WTC11 (cell line): ENCODE results near the gene INSC. TPM values are rescaled to one million over a fixed set of nuclear protein-coding genes. Genes with fewer than 3 reads are reported as not detected.

Experiments
- ATAC-seq: fragments of 200-7000 bp; cut with Tn5 transposase; 2 replicates; pipeline ENCODE4 v1.10.0; 2021; ENCODE audit warnings: mild to moderate bottlenecking, moderate library complexity
- CTCF ChIA-PET: fragments of 300-600 bp; sonication (Branson Sonifier 250); formaldehyde crosslinking; loops from one replicate; lab custom pipeline; 2021; ENCODE audit warnings: antibody characterized with exemption; lab: Charles Lee
- POLR2A ChIA-PET: fragments of 350-600 bp; sonication (Branson Sonifier 250); formaldehyde crosslinking; loops from one replicate; lab custom pipeline; 2021; ENCODE audit warnings: antibody characterized with exemption; lab: Charles Lee
- DNase-seq: peaks from one replicate; pipeline ENCODE4 v3.0.0; 2021; ENCODE audit warnings: low spot score
- H3K27ac Mint-ChIP-seq: 2 replicates; pipeline ENCODE4 v1.8.0; 2021; ENCODE audit warnings: mixed read lengths
- H3K27me3 Mint-ChIP-seq: 2 replicates; pipeline ENCODE4 v1.8.0; 2021; ENCODE audit warnings: low read depth, mild to moderate bottlenecking, moderate library complexity, mixed read lengths
- H3K36me3 Mint-ChIP-seq: 2 replicates; pipeline ENCODE4 v1.8.0; 2021; ENCODE audit warnings: mixed read lengths
- H3K4me1 Mint-ChIP-seq: 2 replicates; pipeline ENCODE4 v1.8.0; 2022; ENCODE audit warnings: mixed read lengths
- H3K4me3 Mint-ChIP-seq: 2 replicates; pipeline ENCODE4 v1.8.0; 2021; ENCODE audit warnings: mild to moderate bottlenecking, moderate library complexity, mixed read lengths
- H3K9me3 Mint-ChIP-seq: 2 replicates; pipeline ENCODE4 v1.8.0; 2021; ENCODE audit warnings: mixed read lengths
- CBFB ChIP-seq: sonication (generic); formaldehyde crosslinking; IDR thresholded peaks from 2 replicates; pipeline ENCODE4 v1.8.1; 2022; ENCODE audit warnings: mild to moderate bottlenecking, low read depth, missing genetic modification reagents
- GRHL2 ChIP-seq: fragments of 250-450 bp; sonication (Bioruptor Pico); IDR thresholded peaks from 2 replicates; pipeline ENCODE4 v1.8.0; 2022; ENCODE audit warnings: mild to moderate bottlenecking, moderate library complexity; ENCODE audit not compliant: insufficient replicate concordance, severe bottlenecking
- GTF2I ChIP-seq: fragments of 250-450 bp; sonication (Bioruptor Pico); conservative IDR thresholded peaks from 2 replicates; pipeline ENCODE4 v1.4.0; 2021; ENCODE audit warnings: mild to moderate bottlenecking
- JAZF1 ChIP-seq: fragments of 250-450 bp; sonication (Bioruptor Pico); IDR thresholded peaks from 2 replicates; pipeline ENCODE4 v1.9.0; 2021; ENCODE audit warnings: moderate library complexity, mild to moderate bottlenecking, inconsistent platforms
- SP1 ChIP-seq: sonication (generic); formaldehyde crosslinking; conservative IDR thresholded peaks from 2 replicates; pipeline ENCODE4 v1.8.1; 2022; ENCODE audit warnings: missing genetic modification reagents
- TEAD4 ChIP-seq: sonication (generic); formaldehyde crosslinking; IDR thresholded peaks from 2 replicates; pipeline ENCODE4 v1.8.0; 2022; ENCODE audit warnings: mild to moderate bottlenecking, missing genetic modification reagents
- ZBTB21 ChIP-seq: sonication (generic); formaldehyde crosslinking; IDR thresholded peaks from 2 replicates; pipeline ENCODE4 v1.8.1; 2023; ENCODE audit warnings: mild to moderate bottlenecking, missing genetic modification reagents, borderline replicate concordance
- ZNF263 ChIP-seq: sonication (generic); formaldehyde crosslinking; IDR thresholded peaks from 2 replicates; pipeline ENCODE4 v1.8.1; 2022; ENCODE audit warnings: low read depth, mild to moderate bottlenecking, moderate library complexity, missing genetic modification reagents
- ZNF317 ChIP-seq: sonication (generic); formaldehyde crosslinking; IDR thresholded peaks from 2 replicates; pipeline ENCODE4 v1.8.1; 2023; ENCODE audit warnings: low read depth, mild to moderate bottlenecking, moderate library complexity, missing genetic modification reagents, borderline replicate concordance
- ZNF416 ChIP-seq: fragments of 250-450 bp; sonication (Bioruptor Pico); IDR thresholded peaks from 2 replicates; pipeline ENCODE4 v1.9.0; 2021; ENCODE audit warnings: mild to moderate bottlenecking, inconsistent platforms
- total RNA-seq: library from RNA; stranded (reverse); gene quantifications from 3 replicates; pipeline ENCODE4 v1.2.3, GENCODE V29; 2021
- TF ChIP-seq, protein P1 (sequence below): sonication (generic); formaldehyde crosslinking; IDR thresholded peaks from 2 replicates; pipeline ENCODE4 v1.8.0; 2022; ENCODE audit warnings: mild to moderate bottlenecking, missing genetic modification reagents
- TF ChIP-seq, protein P2 (sequence below): sonication (generic); formaldehyde crosslinking; IDR thresholded peaks from 2 replicates; pipeline ENCODE4 v1.8.0; 2023; ENCODE audit warnings: missing genetic modification reagents
- TF ChIP-seq, protein P3 (sequence below): sonication (generic); formaldehyde crosslinking; IDR thresholded peaks from 2 replicates; pipeline ENCODE4 v1.8.1; 2022; ENCODE audit warnings: mild to moderate bottlenecking, moderate library complexity, missing genetic modification reagents
- TF ChIP-seq, protein P4 (sequence below): sonication (generic); formaldehyde crosslinking; IDR thresholded peaks from 2 replicates; pipeline ENCODE4 v1.8.1; 2022; ENCODE audit warnings: low read depth, mild to moderate bottlenecking, moderate library complexity, missing genetic modification reagents, borderline replicate concordance
- TF ChIP-seq, protein P5 (sequence below): sonication (generic); formaldehyde crosslinking; IDR thresholded peaks from 2 replicates; pipeline ENCODE4 v1.8.0; 2023; ENCODE audit warnings: mild to moderate bottlenecking, missing genetic modification reagents
- TF ChIP-seq, protein P6 (sequence below): sonication (generic); formaldehyde crosslinking; IDR thresholded peaks from 2 replicates; pipeline ENCODE4 v1.8.0; 2022; ENCODE audit warnings: mild to moderate bottlenecking, missing genetic modification reagents
- TF ChIP-seq, protein P7 (sequence below): fragments of 250-450 bp; sonication (Bioruptor Pico); conservative IDR thresholded peaks from 2 replicates; pipeline ENCODE4 v1.9.0; 2021; ENCODE audit warnings: mild to moderate bottlenecking
- TF ChIP-seq, protein P8 (sequence below): sonication (generic); formaldehyde crosslinking; conservative IDR thresholded peaks from 2 replicates; pipeline ENCODE4 v1.8.1; 2022; ENCODE audit warnings: mild to moderate bottlenecking, missing genetic modification reagents

Gene INSC
- total RNA-seq, 1 experiment from 2014 or later: 0.44 TPM

DNA sequence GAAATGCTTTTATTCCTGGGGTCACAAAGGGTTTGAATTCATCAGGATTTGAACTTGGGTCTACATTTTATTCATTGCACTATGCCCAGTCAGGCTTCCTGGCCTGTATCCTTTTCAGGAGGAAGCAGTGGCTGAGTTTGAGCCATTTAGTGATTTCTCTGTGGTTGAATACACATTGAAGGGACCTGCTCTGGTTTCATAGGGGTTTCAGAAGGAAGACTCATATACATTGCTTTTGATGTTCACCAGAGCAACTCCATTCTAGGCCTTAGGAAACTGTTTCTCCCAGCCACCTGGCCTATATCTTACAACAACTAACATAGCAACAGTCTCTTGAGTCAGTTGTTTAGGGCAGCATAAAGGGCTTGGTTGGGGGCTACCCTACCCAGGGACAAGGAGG is 165.7 kb downstream of the INSC start (continued):
- TF ChIP-seq, protein P1, sequence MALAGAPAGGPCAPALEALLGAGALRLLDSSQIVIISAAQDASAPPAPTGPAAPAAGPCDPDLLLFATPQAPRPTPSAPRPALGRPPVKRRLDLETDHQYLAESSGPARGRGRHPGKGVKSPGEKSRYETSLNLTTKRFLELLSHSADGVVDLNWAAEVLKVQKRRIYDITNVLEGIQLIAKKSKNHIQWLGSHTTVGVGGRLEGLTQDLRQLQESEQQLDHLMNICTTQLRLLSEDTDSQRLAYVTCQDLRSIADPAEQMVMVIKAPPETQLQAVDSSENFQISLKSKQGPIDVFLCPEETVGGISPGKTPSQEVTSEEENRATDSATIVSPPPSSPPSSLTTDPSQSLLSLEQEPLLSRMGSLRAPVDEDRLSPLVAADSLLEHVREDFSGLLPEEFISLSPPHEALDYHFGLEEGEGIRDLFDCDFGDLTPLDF (CRISPR knock-in tag): no peak
- TF ChIP-seq ZNF317 (CRISPR knock-in tag): no peak

DNA sequence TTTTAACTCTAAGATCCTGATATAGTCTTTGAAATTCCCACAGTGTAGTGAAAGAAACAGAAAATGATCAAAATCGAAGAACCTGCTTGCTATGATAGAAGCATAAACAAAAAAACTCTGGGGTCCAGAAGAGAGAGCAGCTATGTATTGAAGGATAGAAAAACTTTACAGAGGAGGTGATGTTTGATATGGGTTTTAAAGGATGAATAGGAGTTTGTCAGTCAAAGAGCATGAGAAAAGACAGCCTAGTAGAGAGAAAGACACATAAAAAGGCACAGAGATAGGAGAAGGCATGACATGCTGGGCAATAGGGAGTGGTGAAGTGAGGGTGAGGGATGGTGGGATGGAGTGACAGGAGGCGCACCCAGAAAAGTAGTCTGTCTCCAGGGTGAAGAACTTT is 168.0 kb downstream of the INSC start:
- no peak overlapping the region for H3K4me3 Mint-ChIP-seq
- no peak for ATAC-seq
- TF ChIP-seq, protein P2, sequence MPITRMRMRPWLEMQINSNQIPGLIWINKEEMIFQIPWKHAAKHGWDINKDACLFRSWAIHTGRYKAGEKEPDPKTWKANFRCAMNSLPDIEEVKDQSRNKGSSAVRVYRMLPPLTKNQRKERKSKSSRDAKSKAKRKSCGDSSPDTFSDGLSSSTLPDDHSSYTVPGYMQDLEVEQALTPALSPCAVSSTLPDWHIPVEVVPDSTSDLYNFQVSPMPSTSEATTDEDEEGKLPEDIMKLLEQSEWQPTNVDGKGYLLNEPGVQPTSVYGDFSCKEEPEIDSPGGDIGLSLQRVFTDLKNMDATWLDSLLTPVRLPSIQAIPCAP (CRISPR knock-in tag): no peak
- TF ChIP-seq ZNF317 (CRISPR knock-in tag): no peak
- POLR2A ChIA-PET: no interaction called here
- no peak overlapping the region for H3K27ac Mint-ChIP-seq
- H3K36me3 Mint-ChIP-seq: no peaks in the 10 kb centered on the region
- no peaks in the 10 kb centered on the region; the same call in 1 of the 2 replicates for H3K27me3 Mint-ChIP-seq
- peaks cover 12% of the 10 kb centered on the region for H3K9me3 Mint-ChIP-seq
- CTCF ChIA-PET: no interaction called here
- no peak for DNase-seq
- H3K4me1 Mint-ChIP-seq: no peaks in the 10 kb centered on the region

DNA sequence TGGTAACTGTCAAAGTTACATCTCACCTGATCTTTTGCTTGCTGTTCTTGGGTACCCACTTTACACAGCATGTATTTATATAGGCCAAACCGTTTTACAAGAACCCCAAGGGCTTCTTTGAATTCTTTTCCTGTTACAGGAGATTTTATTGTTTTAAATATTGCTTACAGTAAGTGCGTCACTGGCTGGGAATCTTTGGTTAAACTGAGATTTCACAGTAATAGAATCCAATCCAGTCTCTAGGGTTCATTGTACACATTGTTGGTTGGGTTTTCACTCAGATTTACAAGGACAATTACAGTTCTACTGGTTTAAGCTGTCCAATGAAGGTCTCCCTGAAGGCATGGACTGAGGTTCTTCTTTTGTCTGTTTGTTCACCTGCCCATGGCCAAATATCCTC is 171.7 kb downstream of the INSC start:
- Mint-ChIP-seq H3K36me3 (no peaks in the 10 kb centered on the region), H3K4me1 (no peaks in the 10 kb centered on the region), H3K27me3 (no peaks in the 10 kb centered on the region; the same call in 1 of the 2 replicates), H3K9me3 (peaks cover 12% of the 10 kb centered on the region), H3K27ac (no peak overlapping the region), H3K4me3 (no peak overlapping the region)
- CTCF ChIA-PET: no interaction called here
- DNase-seq (no peak), ATAC-seq (no peak)
- no peak for TF ChIP-seq ZBTB21
- TF ChIP-seq, protein P3, sequence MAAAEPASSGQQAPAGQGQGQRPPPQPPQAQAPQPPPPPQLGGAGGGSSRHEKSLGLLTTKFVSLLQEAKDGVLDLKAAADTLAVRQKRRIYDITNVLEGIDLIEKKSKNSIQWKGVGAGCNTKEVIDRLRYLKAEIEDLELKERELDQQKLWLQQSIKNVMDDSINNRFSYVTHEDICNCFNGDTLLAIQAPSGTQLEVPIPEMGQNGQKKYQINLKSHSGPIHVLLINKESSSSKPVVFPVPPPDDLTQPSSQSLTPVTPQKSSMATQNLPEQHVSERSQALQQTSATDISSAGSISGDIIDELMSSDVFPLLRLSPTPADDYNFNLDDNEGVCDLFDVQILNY (CRISPR knock-in tag): no peak
- no peak for TF ChIP-seq ZNF263 (CRISPR knock-in tag)
- no peak for TF ChIP-seq CBFB
- TF ChIP-seq JAZF1 (CRISPR knock-in tag): no peak
- TF ChIP-seq, protein P4, sequence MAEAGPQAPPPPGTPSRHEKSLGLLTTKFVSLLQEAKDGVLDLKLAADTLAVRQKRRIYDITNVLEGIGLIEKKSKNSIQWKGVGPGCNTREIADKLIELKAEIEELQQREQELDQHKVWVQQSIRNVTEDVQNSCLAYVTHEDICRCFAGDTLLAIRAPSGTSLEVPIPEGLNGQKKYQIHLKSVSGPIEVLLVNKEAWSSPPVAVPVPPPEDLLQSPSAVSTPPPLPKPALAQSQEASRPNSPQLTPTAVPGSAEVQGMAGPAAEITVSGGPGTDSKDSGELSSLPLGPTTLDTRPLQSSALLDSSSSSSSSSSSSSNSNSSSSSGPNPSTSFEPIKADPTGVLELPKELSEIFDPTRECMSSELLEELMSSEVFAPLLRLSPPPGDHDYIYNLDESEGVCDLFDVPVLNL (CRISPR knock-in tag): no peak
- TF ChIP-seq TEAD4 (CRISPR knock-in tag): no peak
- TF ChIP-seq, protein P5, sequence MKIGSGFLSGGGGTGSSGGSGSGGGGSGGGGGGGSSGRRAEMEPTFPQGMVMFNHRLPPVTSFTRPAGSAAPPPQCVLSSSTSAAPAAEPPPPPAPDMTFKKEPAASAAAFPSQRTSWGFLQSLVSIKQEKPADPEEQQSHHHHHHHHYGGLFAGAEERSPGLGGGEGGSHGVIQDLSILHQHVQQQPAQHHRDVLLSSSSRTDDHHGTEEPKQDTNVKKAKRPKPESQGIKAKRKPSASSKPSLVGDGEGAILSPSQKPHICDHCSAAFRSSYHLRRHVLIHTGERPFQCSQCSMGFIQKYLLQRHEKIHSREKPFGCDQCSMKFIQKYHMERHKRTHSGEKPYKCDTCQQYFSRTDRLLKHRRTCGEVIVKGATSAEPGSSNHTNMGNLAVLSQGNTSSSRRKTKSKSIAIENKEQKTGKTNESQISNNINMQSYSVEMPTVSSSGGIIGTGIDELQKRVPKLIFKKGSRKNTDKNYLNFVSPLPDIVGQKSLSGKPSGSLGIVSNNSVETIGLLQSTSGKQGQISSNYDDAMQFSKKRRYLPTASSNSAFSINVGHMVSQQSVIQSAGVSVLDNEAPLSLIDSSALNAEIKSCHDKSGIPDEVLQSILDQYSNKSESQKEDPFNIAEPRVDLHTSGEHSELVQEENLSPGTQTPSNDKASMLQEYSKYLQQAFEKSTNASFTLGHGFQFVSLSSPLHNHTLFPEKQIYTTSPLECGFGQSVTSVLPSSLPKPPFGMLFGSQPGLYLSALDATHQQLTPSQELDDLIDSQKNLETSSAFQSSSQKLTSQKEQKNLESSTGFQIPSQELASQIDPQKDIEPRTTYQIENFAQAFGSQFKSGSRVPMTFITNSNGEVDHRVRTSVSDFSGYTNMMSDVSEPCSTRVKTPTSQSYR (CRISPR knock-in tag): no peak
- TF ChIP-seq GTF2I (CRISPR knock-in tag): no peak
- POLR2A ChIA-PET: no interaction called here

DNA sequence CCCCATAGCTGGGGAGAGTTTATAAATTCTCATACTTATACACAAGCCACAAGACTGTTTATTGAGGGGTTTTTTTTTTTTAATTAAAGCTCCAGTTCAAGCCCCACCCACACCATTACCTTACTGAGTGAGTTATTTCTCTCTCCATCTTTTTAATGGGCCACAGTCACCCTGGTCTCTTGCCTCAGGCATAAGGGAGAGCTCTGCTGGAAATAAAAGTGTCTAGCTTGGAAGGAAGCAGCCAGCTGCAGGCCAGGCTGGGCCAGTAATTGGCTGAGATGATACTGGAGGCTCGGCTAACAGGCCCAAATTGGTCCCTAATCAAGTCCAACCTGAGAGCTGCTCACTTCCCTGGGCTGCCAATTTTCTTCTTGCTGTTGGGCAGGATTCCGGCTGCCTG is 174.1 kb downstream of the INSC start:
- H3K27me3 Mint-ChIP-seq: no peaks in the 10 kb centered on the region
- CTCF ChIA-PET: no interaction called here
- H3K36me3 Mint-ChIP-seq: no peaks in the 10 kb centered on the region
- peaks cover 12% of the 10 kb centered on the region for H3K9me3 Mint-ChIP-seq
- H3K4me1 Mint-ChIP-seq: no peaks in the 10 kb centered on the region
- no peak overlapping the region for H3K27ac Mint-ChIP-seq
- POLR2A ChIA-PET: no interaction called here
- H3K4me3 Mint-ChIP-seq: no peak overlapping the region
- ATAC-seq: no peak
- no peak for DNase-seq
- TF ChIP-seq ZNF317 (CRISPR knock-in tag): no peak
- TF ChIP-seq, protein P6, sequence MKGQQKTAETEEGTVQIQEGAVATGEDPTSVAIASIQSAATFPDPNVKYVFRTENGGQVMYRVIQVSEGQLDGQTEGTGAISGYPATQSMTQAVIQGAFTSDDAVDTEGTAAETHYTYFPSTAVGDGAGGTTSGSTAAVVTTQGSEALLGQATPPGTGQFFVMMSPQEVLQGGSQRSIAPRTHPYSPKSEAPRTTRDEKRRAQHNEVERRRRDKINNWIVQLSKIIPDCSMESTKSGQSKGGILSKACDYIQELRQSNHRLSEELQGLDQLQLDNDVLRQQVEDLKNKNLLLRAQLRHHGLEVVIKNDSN: no peak
- no peak for TF ChIP-seq ZNF416 (CRISPR knock-in tag)
- no peak for TF ChIP-seq SP1
- TF ChIP-seq, protein P7, sequence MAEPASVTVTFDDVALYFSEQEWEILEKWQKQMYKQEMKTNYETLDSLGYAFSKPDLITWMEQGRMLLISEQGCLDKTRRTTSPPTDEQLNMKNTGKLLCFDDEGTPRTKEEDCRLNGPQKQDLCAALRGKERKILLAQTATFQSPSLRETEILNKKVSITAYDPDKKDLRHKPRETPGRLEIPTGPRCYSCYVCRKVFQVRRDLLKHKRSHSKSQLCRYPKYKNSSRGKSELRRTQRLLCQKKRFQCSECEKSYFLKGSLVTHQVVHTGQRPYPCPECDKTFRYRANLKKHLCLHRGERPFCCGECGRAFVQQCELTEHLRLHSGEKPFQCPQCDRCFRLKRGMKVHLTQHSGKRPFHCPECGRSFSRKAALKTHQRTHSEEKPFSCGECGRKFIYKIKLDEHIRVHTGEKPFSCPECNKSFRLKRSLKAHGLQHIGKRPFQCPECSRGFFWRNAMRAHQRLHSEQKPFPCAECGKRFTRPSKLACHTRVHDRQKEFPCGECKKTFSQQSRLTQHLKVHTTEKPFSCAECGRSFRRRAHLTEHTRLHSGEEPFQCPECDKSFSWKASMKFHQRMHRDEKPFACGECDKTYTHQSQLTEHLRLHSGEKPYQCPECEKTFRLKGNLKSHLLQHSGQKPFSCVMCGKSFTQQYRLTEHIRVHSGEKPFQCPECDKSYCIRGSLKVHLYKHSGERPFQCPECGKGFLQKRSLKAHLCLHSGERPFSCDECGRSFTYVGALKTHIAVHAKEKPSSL (CRISPR knock-in tag): no peak
- TF ChIP-seq, protein P8, sequence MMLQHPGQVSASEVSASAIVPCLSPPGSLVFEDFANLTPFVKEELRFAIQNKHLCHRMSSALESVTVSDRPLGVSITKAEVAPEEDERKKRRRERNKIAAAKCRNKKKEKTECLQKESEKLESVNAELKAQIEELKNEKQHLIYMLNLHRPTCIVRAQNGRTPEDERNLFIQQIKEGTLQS (CRISPR knock-in tag): no peak
- TF ChIP-seq GRHL2: no peak
